H1 (cell line): ENCODE data around the gene CCS. TPM values are rescaled to one million over a fixed set of nuclear protein-coding genes. Genes with fewer than 3 reads are reported as not detected.

ENCODE experiments used
- CTCF ChIA-PET: fragments of 300-600 bp; sonication (Branson Sonifier 250); formaldehyde crosslinking; loops from one replicate; lab custom pipeline; 2021; ENCODE audit not compliant: partially characterized antibody; lab: Charles Lee
- POLR2A ChIA-PET: fragments of 300-600 bp; sonication (Branson Sonifier 250); formaldehyde crosslinking; loops from one replicate; lab custom pipeline; 2021; ENCODE audit warnings: inconsistent platforms; ENCODE audit not compliant: partially characterized antibody; lab: Charles Lee
- DNase-seq, 2 experiments: peaks; one replicate each; pipeline versions ENCODE4 v3.0.0 to v3.0.0-alpha.2; 2010 to 2022; ENCODE audit warnings: low spot score in 2 of 2, low read depth in 1 of 2, mixed read lengths in 1 of 2
- FAIRE-seq: peaks from 2 replicates; lab custom pipeline; 2011; peaks lifted over from hg19 to GRCh38; lab: Jason Lieb, UNC
- H2AFZ ChIP-seq: 2 replicates; pipeline ENCODE4 v1.8.1; 2012; ENCODE audit warnings: low read length, inconsistent platforms
- H2AK5ac ChIP-seq: 2 replicates; pipeline ENCODE4 v1.6.1; 2013; ENCODE audit warnings: low read depth, low read length
- H2BK120ac ChIP-seq: replicated peaks from 2 replicates; pipeline ENCODE3; 2013; ENCODE audit warnings: low read depth, low read length, inconsistent platforms
- H2BK12ac ChIP-seq: 2 replicates; pipeline ENCODE4 v1.6.1; 2013; ENCODE audit warnings: low read depth, low read length
- H2BK15ac ChIP-seq: 2 replicates; pipeline ENCODE4 v1.6.1; 2013; ENCODE audit warnings: low read length
- H2BK20ac ChIP-seq: 2 replicates; pipeline ENCODE4 v1.6.1; 2013; ENCODE audit warnings: low read length
- H2BK5ac ChIP-seq: 2 replicates; pipeline ENCODE4 v1.6.1; 2013; ENCODE audit warnings: low read depth, low read length
- H3K14ac ChIP-seq: 2 replicates; pipeline ENCODE4 v1.6.1; 2013; ENCODE audit warnings: inconsistent platforms; ENCODE audit not compliant: insufficient read length
- H3K18ac ChIP-seq: 2 replicates; pipeline ENCODE4 v1.6.1; 2013; ENCODE audit warnings: low read length; ENCODE audit errors: extremely low read depth
- H3K23ac ChIP-seq: 2 replicates; pipeline ENCODE4 v1.6.1; 2013; ENCODE audit warnings: inconsistent platforms; ENCODE audit not compliant: insufficient read length
- H3K23me2 ChIP-seq: 2 replicates; pipeline ENCODE4 v1.6.1; 2013; ENCODE audit warnings: low read depth, low read length
- H3K27ac ChIP-seq: 2 replicates; pipeline ENCODE4 v1.6.1; 2011; ENCODE audit warnings: low read depth, low read length, inconsistent platforms
- H3K27me3 ChIP-seq, 4 experiments: replicated peaks in 1 of 4; 1 replicate in 1 of 4; 2 replicates in 3 of 4; pipeline versions ENCODE4 v1.6.1 to v1.8.1; 2011 to 2013; ENCODE audit warnings: low read length in 3 of 4, mild to moderate bottlenecking in 3 of 4, inconsistent platforms in 2 of 4, mixed read lengths in 2 of 4, moderate library complexity in 1 of 4; ENCODE audit not compliant: control insufficient read depth in 3 of 4, insufficient read depth in 3 of 4; ENCODE audit errors: extremely low read depth in 1 of 4
- H3K36me3 ChIP-seq, 4 experiments: 2 replicates each; pipeline versions ENCODE4 v1.6.1 to v1.8.1; 2011 to 2013; ENCODE audit warnings: mild to moderate bottlenecking in 4 of 4, low read length in 3 of 4, moderate library complexity in 2 of 4, control low read depth in 1 of 4, inconsistent platforms in 1 of 4; ENCODE audit not compliant: insufficient read depth in 4 of 4, control insufficient read depth in 2 of 4
- H3K4ac ChIP-seq: replicated peaks from 2 replicates; pipeline ENCODE3; 2013; ENCODE audit warnings: low read length, low read depth, mixed read lengths, inconsistent platforms; ENCODE audit not compliant: insufficient read length
- H3K4me1 ChIP-seq, 4 experiments: replicated peaks in 1 of 4; 1 replicate in 1 of 4; 2 replicates in 3 of 4; pipeline versions ENCODE4 v1.6.1 to v1.8.1; 2011 to 2013; ENCODE audit warnings: low read length in 3 of 4, inconsistent platforms in 2 of 4, mixed read lengths in 1 of 4; ENCODE audit not compliant: insufficient read depth in 4 of 4, control insufficient read depth in 3 of 4
- H3K4me2 ChIP-seq, 2 experiments: 2 replicates each; pipeline versions ENCODE4 v1.6.1 to v1.8.1; 2011 to 2013; ENCODE audit warnings: low read depth in 2 of 2, low read length in 2 of 2, control low read depth in 1 of 2, inconsistent platforms in 1 of 2, mild to moderate bottlenecking in 1 of 2; ENCODE audit not compliant: insufficient read depth in 1 of 2
- H3K4me3 ChIP-seq, 4 experiments: fragments of 200-600, 300-600 bp in 1 of 4; sonication (generic), shearing (Covaris generic), sonication (Bioruptor Twin) in 1 of 4; 2 replicates each; pipeline versions ENCODE4 v1.5.1 to v1.8.1; 2011 to 2016; ENCODE audit warnings: low read length in 4 of 4, low read depth in 3 of 4, control low read depth in 2 of 4, inconsistent platforms in 2 of 4, mild to moderate bottlenecking in 2 of 4, mixed read lengths in 1 of 4, moderate library complexity in 1 of 4; ENCODE audit not compliant: insufficient read depth in 2 of 4; ENCODE audit errors: extremely low read depth in 1 of 4
- H3K56ac ChIP-seq: replicated peaks from 2 replicates; pipeline ENCODE3; 2013; ENCODE audit warnings: low read depth, mild to moderate bottlenecking, mixed read lengths, low read length, inconsistent platforms; ENCODE audit not compliant: insufficient read length
- H3K79me1 ChIP-seq: 2 replicates; pipeline ENCODE4 v1.6.1; 2013; ENCODE audit warnings: low read depth, low read length, control low read depth
- H3K79me2 ChIP-seq, 2 experiments: 2 replicates each; pipeline versions ENCODE4 v1.6.1 to v1.8.1; 2012 to 2013; ENCODE audit warnings: low read length in 2 of 2, mild to moderate bottlenecking in 2 of 2, inconsistent platforms in 1 of 2; ENCODE audit not compliant: insufficient read depth in 2 of 2, control insufficient read depth in 1 of 2
- H3K9ac ChIP-seq, 4 experiments: replicated peaks in 1 of 4; 1 replicate in 1 of 4; 2 replicates in 3 of 4; pipeline versions ENCODE4 v1.6.1 to v1.8.1; 2011 to 2013; ENCODE audit warnings: low read depth in 3 of 4, low read length in 3 of 4, control low read depth in 2 of 4, mild to moderate bottlenecking in 2 of 4, moderate library complexity in 2 of 4, inconsistent platforms in 1 of 4; ENCODE audit errors: extremely low read depth in 1 of 4
- H3K9me3 ChIP-seq, 2 experiments: 2 replicates each; pipeline versions ENCODE4 v1.6.1 to v1.8.1; 2012 to 2013; ENCODE audit warnings: mild to moderate bottlenecking in 2 of 2, moderate library complexity in 2 of 2, control low read depth in 1 of 2, inconsistent platforms in 1 of 2, low read depth in 1 of 2, low read length in 1 of 2, mixed read lengths in 1 of 2; ENCODE audit not compliant: insufficient read depth in 2 of 2
- H4K20me1 ChIP-seq, 2 experiments: replicated peaks in 1 of 2; 2 replicates each; pipeline versions ENCODE3 to v1.8.1; 2011 to 2013; ENCODE audit warnings: inconsistent platforms in 2 of 2, low read length in 2 of 2, mild to moderate bottlenecking in 1 of 2; ENCODE audit not compliant: insufficient read depth in 2 of 2, control insufficient read depth in 1 of 2
- H4K5ac ChIP-seq: 2 replicates; pipeline ENCODE4 v1.6.1; 2013; ENCODE audit warnings: low read length, low read depth, mixed read lengths, inconsistent platforms; ENCODE audit not compliant: insufficient read length
- H4K8ac ChIP-seq: 2 replicates; pipeline ENCODE4 v1.8.0; 2013; ENCODE audit warnings: mild to moderate bottlenecking, moderate library complexity, low read length, inconsistent platforms; ENCODE audit not compliant: insufficient read depth; ENCODE audit errors: extremely low read depth
- H4K91ac ChIP-seq: replicated peaks from 2 replicates; pipeline ENCODE3; 2013; ENCODE audit warnings: low read length, mixed read lengths, inconsistent platforms; ENCODE audit not compliant: insufficient read length
- ATF2 ChIP-seq: IDR thresholded peaks from 2 replicates; pipeline ENCODE4 v1.6.1; 2012; ENCODE audit warnings: low read length, inconsistent platforms
- KDM1A ChIP-seq: fragments of 200-600, 300-600 bp; sonication (generic); IDR thresholded peaks from 2 replicates; pipeline ENCODE4 v1.7.1; 2016; ENCODE audit warnings: mild to moderate bottlenecking, low read length, borderline replicate concordance
- RXRA ChIP-seq: IDR thresholded peaks from 2 replicates; pipeline ENCODE4 v1.6.1; 2011; ENCODE audit warnings: low read depth, mild to moderate bottlenecking, low read length, moderate library complexity; ENCODE audit not compliant: insufficient read depth
- WGBS, 2 experiments: shearing (Covaris generic) in 1 of 2; methylation state at CpG; one replicate each; pipeline versions ENCODE4 v1.1.6 to v1.1.7; 2013 to 2015; ENCODE audit warnings: low lambda C conversion rate in 2 of 2, mixed read lengths in 2 of 2, inconsistent platforms in 1 of 2, low coverage in 1 of 2, missing lambda C conversion rate in 1 of 2; ENCODE audit not compliant: insufficient replicate concordance in 2 of 2, insufficient coverage in 1 of 2, insufficient read length in 1 of 2; ENCODE audit errors: extremely low coverage in 1 of 2, missing lambda C conversion rate in 1 of 2; 5-methylcytosine and 5-hydroxymethylcytosine counted together
- polyA plus RNA-seq, 7 experiments: library from polyadenylated mRNA; depleted of rRNA in 3 of 7; stranded (reverse) in 5 of 7; unstranded in 2 of 7; fragments of >200 nt in 5 of 7; fragments of 200-250 nt in 2 of 7; gene quantifications; 1 replicate in 5 of 7; 2 replicates in 1 of 7; 4 replicates in 1 of 7; pipeline versions ENCODE4 v1.2.1 to v1.2.3, GENCODE V29; 2011 to 2013; ENCODE audit warnings: missing spikeins in 2 of 7, mixed read lengths in 2 of 7
- total RNA-seq: library from RNA; stranded (reverse); fragmentation: NEBNext Ultra II Directional; extraction: Animal tissue kit (Norgen Biotek cat#: 25700); gene quantifications from 2 replicates; pipeline ENCODE4 v1.2.1, GENCODE V29; 2021

The CCS gene
- total and polyA plus RNA-seq, 2 of the 8 experiments (the other 6 are each of a cell fraction or from before 2014, with no cell fraction given) = 37.1 to 37.7 TPM

DNA sequence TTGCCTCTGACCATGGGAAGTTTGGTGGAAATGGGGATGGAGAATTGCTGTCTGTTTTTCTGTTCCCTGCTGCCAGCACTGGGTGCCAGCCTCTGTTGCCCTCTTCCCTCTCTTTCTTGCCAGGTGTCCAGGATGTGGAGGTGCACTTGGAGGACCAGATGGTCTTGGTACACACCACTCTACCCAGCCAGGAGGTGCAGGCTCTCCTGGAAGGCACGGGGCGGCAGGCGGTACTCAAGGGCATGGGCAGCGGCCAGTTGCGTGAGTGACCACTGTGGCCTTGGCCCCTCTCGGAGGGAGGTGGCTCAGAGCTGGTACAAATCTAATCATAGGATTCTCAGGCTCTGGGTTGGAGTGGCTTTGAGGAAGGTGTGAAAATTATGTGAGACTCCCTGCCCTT is 6.0 kb downstream of the CCS start:
- H3K4me2 ChIP-seq = no peak overlapping the region
- H2BK12ac ChIP-seq = no peak overlapping the region
- no peak overlapping the region for H4K91ac ChIP-seq
- H2BK20ac ChIP-seq = no peak overlapping the region
- no peak for FAIRE-seq
- H4K5ac ChIP-seq = no peak overlapping the region
- peaks cover 3% of the 10 kb centered on the region for H3K79me1 ChIP-seq
- H3K27ac ChIP-seq = no peak overlapping the region
- no peak overlapping the region for H2AFZ ChIP-seq
- no peaks in the 10 kb centered on the region for H3K27me3 ChIP-seq
- H3K4me1 ChIP-seq = no peaks in the 10 kb centered on the region
- no peak overlapping the region for H3K23ac ChIP-seq
- no peak overlapping the region for H2BK5ac ChIP-seq
- H4K8ac ChIP-seq = no peak overlapping the region
- no peak overlapping the region for H2AK5ac ChIP-seq
- no peak overlapping the region for H3K4ac ChIP-seq
- POLR2A ChIA-PET = interaction anchor here (65.3 kb wide), 1 partner anchor 44 kb away, joined by 2165 read pairs; the partner anchor contains the start of genes RBM14 and RBM4
- H3K56ac ChIP-seq = no peak overlapping the region
- no peak overlapping the region for H3K18ac ChIP-seq
- H3K23me2 ChIP-seq = no peaks in the 10 kb centered on the region
- WGBS, 2 experiments = 97% methylated on average over 6 of the region's 6 CpGs; no CpG with 5 or more reads in 1 of the 2 experiments
- peaks cover 8 to 25% (median 17%) of the 10 kb centered on the region in 4 experiments; a peak in 6 of 8 replicates for H3K36me3 ChIP-seq
- no peak overlapping the region for H3K14ac ChIP-seq
- DNase-seq = no peak
- no peak overlapping the region for H3K9ac ChIP-seq
- no peaks in the 10 kb centered on the region for H4K20me1 ChIP-seq
- TF ChIP-seq KDM1A = no peak
- TF ChIP-seq ATF2 = no peak
- no peak for TF ChIP-seq RXRA
- no peak overlapping the region for H3K4me3 ChIP-seq
- no peaks in the 10 kb centered on the region for H3K9me3 ChIP-seq
- H2BK120ac ChIP-seq = no peak overlapping the region
- CTCF ChIA-PET = interaction anchor here (0.8 to 1.9 kb wide), 5 partner anchors 11 to 122 kb away, joined by 3 to 8 read pairs (median 4); no protein-coding TSS in a partner anchor
- H3K79me2 ChIP-seq = no peaks in the 10 kb centered on the region
- no peak overlapping the region for H2BK15ac ChIP-seq
